Loucy (cell line): ENCODE data around the gene FAM131A.

ENCODE experiments used
- EZH2phosphoT487 ChIP-seq: fragments of 200-600 bp; IDR thresholded peaks from 2 replicates; pipeline ENCODE4 v1.6.1; 2018; ENCODE audit warnings: antibody characterized with exemption, mild to moderate bottlenecking, moderate library complexity, borderline replicate concordance
- TF ChIP-seq, protein P1 (sequence below): fragments of 200-600 bp; sonication (generic); conservative IDR thresholded peaks from 2 replicates; pipeline ENCODE4 v1.5.1; 2014; ENCODE audit warnings: mild to moderate bottlenecking, antibody characterized with exemption, low read length

DNA sequence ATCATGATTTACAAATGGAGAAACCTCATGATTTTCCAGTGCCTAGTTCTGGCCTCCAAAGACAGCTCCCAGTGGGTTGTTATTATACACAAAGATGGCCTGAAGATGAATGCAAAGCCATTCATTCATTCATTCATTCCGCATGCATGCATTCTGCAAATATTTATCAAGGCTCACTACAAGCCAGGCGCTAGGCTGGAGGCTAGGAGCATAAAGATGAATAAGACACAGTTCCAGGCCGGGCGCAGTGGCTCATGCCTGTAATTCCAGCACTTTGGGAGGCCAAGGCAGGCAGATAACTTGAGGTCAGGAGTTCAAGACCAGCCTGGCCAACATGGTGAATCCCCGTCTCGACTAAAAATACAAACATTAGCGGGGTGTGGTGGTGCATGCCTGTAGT lies 40.8 kb upstream of the FAM131A start:
- TF ChIP-seq, protein P1, sequence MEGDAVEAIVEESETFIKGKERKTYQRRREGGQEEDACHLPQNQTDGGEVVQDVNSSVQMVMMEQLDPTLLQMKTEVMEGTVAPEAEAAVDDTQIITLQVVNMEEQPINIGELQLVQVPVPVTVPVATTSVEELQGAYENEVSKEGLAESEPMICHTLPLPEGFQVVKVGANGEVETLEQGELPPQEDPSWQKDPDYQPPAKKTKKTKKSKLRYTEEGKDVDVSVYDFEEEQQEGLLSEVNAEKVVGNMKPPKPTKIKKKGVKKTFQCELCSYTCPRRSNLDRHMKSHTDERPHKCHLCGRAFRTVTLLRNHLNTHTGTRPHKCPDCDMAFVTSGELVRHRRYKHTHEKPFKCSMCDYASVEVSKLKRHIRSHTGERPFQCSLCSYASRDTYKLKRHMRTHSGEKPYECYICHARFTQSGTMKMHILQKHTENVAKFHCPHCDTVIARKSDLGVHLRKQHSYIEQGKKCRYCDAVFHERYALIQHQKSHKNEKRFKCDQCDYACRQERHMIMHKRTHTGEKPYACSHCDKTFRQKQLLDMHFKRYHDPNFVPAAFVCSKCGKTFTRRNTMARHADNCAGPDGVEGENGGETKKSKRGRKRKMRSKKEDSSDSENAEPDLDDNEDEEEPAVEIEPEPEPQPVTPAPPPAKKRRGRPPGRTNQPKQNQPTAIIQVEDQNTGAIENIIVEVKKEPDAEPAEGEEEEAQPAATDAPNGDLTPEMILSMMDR, result no peak
- no peak for TF ChIP-seq EZH2phosphoT487
